BJ (cell line): Measurements from ENCODE around the gene S100A1. TPM values are rescaled to one million over a fixed set of nuclear protein-coding genes. Genes with fewer than 3 reads are reported as not detected.

Experiments
- CTCF ChIA-PET: fragments of 350-600 bp; formaldehyde crosslinking; extraction: SDS; loops from one replicate; lab custom pipeline; 2021; ENCODE audit warnings: antibody characterized with exemption, inconsistent platforms; lab: Yijun Ruan, JAX
- POLR2A ChIA-PET: fragments of 300-600 bp; sonication (Branson Sonifier 250); formaldehyde crosslinking; extraction: SDS; loops from one replicate; lab custom pipeline; 2021; ENCODE audit warnings: antibody characterized with exemption; lab: Charles Lee
- DNase-seq: peaks from one replicate; pipeline ENCODE4 v3.0.0-alpha.2; 2011; ENCODE audit warnings: low read depth
- H3K27me3 ChIP-seq: 2 replicates; pipeline ENCODE4 v1.6.0; 2011; ENCODE audit warnings: low read length; ENCODE audit not compliant: control insufficient read depth, insufficient read depth
- H3K36me3 ChIP-seq: 2 replicates; pipeline ENCODE4 v1.5.1; 2011; ENCODE audit warnings: low read length; ENCODE audit not compliant: control insufficient read depth, insufficient read depth
- H3K4me3 ChIP-seq: 2 replicates; pipeline ENCODE4 v1.5.1; 2011; ENCODE audit warnings: low read depth, mild to moderate bottlenecking, control low read depth, low read length
- polyA plus RNA-seq: library from polyadenylated mRNA; depleted of rRNA; stranded (reverse); fragments of >200 nt; gene quantifications from 2 replicates; pipeline ENCODE4 v1.2.3, GENCODE V29; 2011
- TF ChIP-seq, protein P1 (sequence below): IDR thresholded peaks from 2 replicates; pipeline ENCODE4 v1.5.1; 2011; ENCODE audit warnings: low read depth, mild to moderate bottlenecking, control low read depth, inconsistent platforms, low read length, moderate library complexity; ENCODE audit not compliant: insufficient read depth

Gene S100A1
- polyA plus RNA-seq, 1 experiment, result 0.71 TPM

DNA sequence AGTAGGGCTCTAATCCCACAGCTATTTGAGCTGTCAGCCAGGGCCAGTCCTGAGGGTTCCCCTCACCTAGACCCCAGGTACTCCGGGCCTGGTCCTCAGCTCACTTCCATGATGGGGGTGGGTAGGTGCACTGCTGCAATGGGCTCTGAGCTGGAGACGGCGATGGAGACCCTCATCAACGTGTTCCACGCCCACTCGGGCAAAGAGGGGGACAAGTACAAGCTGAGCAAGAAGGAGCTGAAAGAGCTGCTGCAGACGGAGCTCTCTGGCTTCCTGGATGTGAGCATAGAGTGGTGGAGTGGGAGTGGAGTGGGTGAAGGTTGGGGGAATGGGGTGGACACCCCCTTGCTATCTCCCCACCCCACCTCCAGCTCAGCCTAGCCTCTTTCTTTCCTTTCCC is 2.1 kb downstream of the S100A1 start:
- TF ChIP-seq, protein P1, sequence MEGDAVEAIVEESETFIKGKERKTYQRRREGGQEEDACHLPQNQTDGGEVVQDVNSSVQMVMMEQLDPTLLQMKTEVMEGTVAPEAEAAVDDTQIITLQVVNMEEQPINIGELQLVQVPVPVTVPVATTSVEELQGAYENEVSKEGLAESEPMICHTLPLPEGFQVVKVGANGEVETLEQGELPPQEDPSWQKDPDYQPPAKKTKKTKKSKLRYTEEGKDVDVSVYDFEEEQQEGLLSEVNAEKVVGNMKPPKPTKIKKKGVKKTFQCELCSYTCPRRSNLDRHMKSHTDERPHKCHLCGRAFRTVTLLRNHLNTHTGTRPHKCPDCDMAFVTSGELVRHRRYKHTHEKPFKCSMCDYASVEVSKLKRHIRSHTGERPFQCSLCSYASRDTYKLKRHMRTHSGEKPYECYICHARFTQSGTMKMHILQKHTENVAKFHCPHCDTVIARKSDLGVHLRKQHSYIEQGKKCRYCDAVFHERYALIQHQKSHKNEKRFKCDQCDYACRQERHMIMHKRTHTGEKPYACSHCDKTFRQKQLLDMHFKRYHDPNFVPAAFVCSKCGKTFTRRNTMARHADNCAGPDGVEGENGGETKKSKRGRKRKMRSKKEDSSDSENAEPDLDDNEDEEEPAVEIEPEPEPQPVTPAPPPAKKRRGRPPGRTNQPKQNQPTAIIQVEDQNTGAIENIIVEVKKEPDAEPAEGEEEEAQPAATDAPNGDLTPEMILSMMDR, result no peak
- Histone ChIP-seq H3K4me3 (no peak overlapping the region), H3K36me3 (no peaks in the 10 kb centered on the region; the same call in 1 of the 2 replicates), H3K27me3 (no peaks in the 10 kb centered on the region)
- ChIA-PET POLR2A (interaction anchor here (0.5 kb wide), 1 partner anchor 97 kb away, joined by 13 read pairs; the partner anchor contains the start of gene INTS3), CTCF (interaction anchor here (0.5 to 9.0 kb wide), 4 partner anchors 14 to 58 kb away, joined by 3 to 148 read pairs (median 24); partner anchors contain the start of genes S100A14 and S100A16)
- DNase-seq, result no peak

DNA sequence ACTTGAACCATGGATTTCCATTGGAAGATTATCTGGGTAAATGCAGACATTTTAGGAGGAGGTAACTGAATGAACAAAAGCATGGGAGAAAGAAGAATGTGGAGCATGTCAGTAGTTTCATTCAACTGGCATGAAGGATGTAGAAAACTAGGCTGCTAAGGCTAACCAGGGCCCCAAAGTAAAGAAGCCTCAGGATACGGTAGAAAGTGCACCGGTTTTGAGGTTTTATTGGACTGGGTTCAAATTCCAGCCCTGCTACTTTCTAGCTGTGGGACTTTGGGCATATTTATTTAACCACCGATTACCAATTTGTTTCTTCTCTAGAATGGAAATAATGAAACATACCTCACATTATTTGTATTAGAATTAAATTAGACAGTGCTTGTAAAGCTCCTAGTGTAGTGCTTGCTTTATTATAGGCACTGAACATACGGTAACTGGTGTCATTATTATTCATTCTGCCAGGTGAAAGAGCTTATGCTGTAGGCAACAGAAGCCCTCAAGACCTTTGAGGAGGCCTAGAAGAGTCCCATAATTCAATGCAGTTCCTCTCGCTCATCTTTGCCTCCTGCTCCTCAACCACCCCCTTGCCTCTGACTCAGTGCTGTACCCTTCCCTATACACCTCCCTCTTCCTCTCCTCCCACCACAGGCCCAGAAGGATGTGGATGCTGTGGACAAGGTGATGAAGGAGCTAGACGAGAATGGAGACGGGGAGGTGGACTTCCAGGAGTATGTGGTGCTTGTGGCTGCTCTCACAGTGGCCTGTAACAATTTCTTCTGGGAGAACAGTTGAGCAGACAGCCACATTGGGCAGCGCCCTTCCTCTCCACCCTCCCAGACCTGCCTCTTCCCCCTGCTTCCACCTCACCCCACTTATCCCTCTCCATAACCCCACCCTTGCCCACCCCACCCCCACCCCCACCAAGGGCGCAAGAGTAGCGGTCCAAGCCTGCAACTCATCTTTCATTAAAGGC is 3.1 kb downstream of the S100A1 start:
- Histone ChIP-seq H3K27me3 (no peaks in the 10 kb centered on the region), H3K4me3 (no peak overlapping the region), H3K36me3 (peaks cover under 1% of the 10 kb centered on the region)
- ChIA-PET POLR2A (interaction anchor here (0.5 kb wide), 1 partner anchor 97 kb away, joined by 13 read pairs; the partner anchor contains the start of gene INTS3), CTCF (interaction anchor here (0.5 to 9.0 kb wide), 4 partner anchors 16 to 134 kb away, joined by 3 to 148 read pairs (median 3); partner anchors contain the start of genes NPR1, S100A14 and S100A16)
- no peak for DNase-seq
- TF ChIP-seq, protein P1, result no peak

DNA sequence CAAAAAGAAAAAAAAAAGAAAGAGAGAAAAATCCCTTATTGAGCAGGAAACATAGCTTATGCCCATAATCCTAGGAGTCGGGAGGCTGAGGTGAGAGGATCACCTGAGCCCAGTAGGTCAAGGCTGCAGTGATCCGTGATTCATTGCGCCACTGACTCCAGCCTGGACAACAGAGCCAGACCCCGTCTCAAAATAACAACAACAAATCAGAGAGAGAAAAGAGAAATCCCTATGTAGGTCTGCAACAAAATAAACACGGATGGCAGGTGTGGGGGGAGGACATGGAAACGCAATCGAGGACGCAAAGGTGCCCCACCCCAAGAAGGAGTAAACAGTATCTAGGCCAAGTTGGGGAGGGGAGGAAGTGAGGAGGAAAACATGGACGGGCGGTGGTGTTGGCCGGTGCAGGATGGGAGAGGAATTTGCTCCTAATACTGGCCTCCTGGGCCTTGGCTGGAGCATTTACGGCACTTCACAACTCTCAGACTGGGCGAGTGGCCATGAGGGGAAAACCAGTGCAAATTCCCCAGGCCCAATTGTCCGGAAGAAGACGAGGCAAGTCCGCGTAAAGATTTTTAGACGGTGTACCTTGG is 5.0 kb downstream of the S100A1 start:
- CTCF ChIA-PET, result interaction anchor here (0.5 to 2.0 kb wide), 8 partner anchors 10 to 123 kb away, joined by 3 to 17 read pairs (median 5); partner anchors contain the start of gene S100A14
- peaks cover 11% of the 10 kb centered on the region for H3K36me3 ChIP-seq

DNA sequence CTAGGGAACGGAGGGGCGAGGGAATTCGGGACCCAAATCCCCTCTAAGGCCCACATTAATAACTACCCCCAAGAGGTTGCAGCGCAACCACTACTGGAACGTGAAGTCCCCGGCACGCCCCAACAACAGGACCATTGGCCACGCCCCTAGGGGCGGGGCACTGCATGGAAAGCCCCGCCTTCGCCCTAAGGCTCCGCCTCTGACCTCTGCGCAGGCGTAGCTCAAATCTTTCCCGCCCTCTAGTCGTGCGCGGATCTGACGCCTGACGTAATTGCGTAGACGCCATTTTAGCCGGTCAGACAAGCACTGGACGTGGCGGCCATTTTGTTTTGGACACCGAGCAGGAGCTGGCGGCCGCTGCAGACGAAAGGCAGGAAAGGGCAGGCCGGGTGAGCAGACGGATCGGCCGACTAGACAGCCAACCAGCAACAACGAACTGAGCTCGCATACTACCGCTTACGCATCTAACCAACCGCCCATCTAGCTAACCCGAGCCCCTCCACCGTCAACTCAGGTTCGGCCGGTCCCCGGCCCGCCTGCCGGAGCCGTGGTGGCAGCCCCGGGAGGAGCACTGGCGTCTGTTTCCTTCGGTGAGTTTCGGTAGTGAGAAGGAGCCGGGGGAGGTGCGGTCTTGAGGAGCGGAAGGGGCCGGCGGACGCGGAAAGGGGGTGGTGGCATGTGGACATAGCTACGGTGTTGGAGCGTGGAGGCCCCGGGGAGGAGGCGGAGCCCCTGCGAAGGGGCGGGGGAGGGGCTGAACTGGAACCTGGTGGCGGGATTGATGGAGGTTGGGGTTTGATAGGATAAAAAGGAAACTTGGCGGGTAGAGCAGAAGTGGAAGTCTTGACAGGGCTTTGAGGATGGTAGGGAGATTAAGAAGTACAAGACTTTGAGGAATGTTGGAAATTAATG is 5.8 kb downstream of the S100A1 start, which contains the start of gene CHTOP:
CHTOP (plus strand) TSS at position 313 of the 912 bp plus-strand sequence. CDS start 2,523 bp downstream, outside the sequence.
- H3K36me3 ChIP-seq, result peaks cover 12% of the 10 kb centered on the region
- peak; percentile 88 for DNase-seq
- TF ChIP-seq, protein P1, result no peak; the same call in 1 of the 2 replicates
- no peaks in the 10 kb centered on the region for H3K27me3 ChIP-seq
- ChIA-PET CTCF (interaction anchor here (0.5 to 2.0 kb wide), 15 partner anchors 8 to 124 kb away, joined by 3 to 17 read pairs (median 4); partner anchors contain the start of gene S100A14), POLR2A (interaction anchor here (0.6 to 1.5 kb wide), 5 partner anchors 13 to 101 kb away, joined by 3 to 8 read pairs (median 5); partner anchors contain the start of genes S100A16 and S100A6)
- H3K4me3 ChIP-seq, result peak within 1 kb of the TSS; percentile 80

More for the DNA sequence above, 5.0 kb downstream of the S100A1 start:
- TF ChIP-seq, protein P1, result no peak
- peak overlapping the region; percentile 10; the same call in 1 of the 2 replicates for H3K4me3 ChIP-seq
- POLR2A ChIA-PET, result interaction anchor here (0.6 to 1.5 kb wide), 4 partner anchors 19 to 100 kb away, joined by 3 to 8 read pairs (median 5); partner anchors contain the start of genes S100A16 and S100A6
- H3K27me3 ChIP-seq, result no peaks in the 10 kb centered on the region
- no peak for DNase-seq
